Fibroblast of mammary gland (primary cell): Measurements from ENCODE around the gene SHC2.

ENCODE experiments used
- DNase-seq: peaks from one replicate; pipeline ENCODE4 v3.0.0-alpha.2; 2010; ENCODE audit warnings: low read depth
- H3K4me3 ChIP-seq: 2 replicates; pipeline ENCODE4 v1.5.1; 2011; ENCODE audit warnings: low read depth, mild to moderate bottlenecking, low read length, moderate library complexity; ENCODE audit not compliant: control insufficient read depth
- CTCF ChIP-seq: conservative IDR thresholded peaks from 2 replicates; pipeline ENCODE4 v1.5.1; 2011; ENCODE audit warnings: low read depth, low read length, inconsistent platforms; ENCODE audit not compliant: control insufficient read depth, insufficient read depth

SHC2 gene

GRCh38 chr19:465056-465816 lies 4.4 kb upstream of the SHC2 start:
- no peak overlapping the region for H3K4me3 ChIP-seq
- DNase-seq, result no peak
- TF ChIP-seq CTCF, result no peak

GRCh38 chr19:464208-464545 lies 3.3 kb upstream of the SHC2 start:
- no peak for TF ChIP-seq CTCF
- no peak overlapping the region for H3K4me3 ChIP-seq
- DNase-seq, result no peak

GRCh38 chr19:463483-464207 lies 2.8 kb upstream of the SHC2 start:
- TF ChIP-seq CTCF, result no peak
- no peak for DNase-seq

GRCh38 chr19:461721-462551 lies 1.1 kb upstream of the SHC2 start:
- TF ChIP-seq CTCF, result no peak
- no peak for DNase-seq
- H3K4me3 ChIP-seq, result no peak overlapping the region

More at GRCh38 chr19:463483-464207, 2.8 kb upstream of the SHC2 start:
- H3K4me3 ChIP-seq, result no peak overlapping the region

GRCh38 chr19:459724-460511 lies 915 bp downstream of the SHC2 start:
- peak overlapping the region; percentile 31 for H3K4me3 ChIP-seq
- no peak for DNase-seq
- TF ChIP-seq CTCF, result no peak

GRCh38 chr19:458091-459042 lies 2.5 kb downstream of the SHC2 start:
- no peak for DNase-seq
- no peak for TF ChIP-seq CTCF

More at GRCh38 chr19:458091-459042, 2.5 kb downstream of the SHC2 start:
- H3K4me3 ChIP-seq, result no peak overlapping the region
